GM19328 (cell line): ENCODE measurements around the gene ANKRD65.
"Not testable (repeated sequence)": the region's sequence is repeated elsewhere in the genome, so short reads cannot be mapped to it uniquely, and the experiment has no call there.

Experiments
- ATAC-seq: cut with Tn5 transposase; IDR thresholded peaks from one replicate; pipeline ENCODE4 v1.9.1; 2021; ENCODE audit warnings: mild to moderate bottlenecking, moderate library complexity; ENCODE audit not compliant: unreplicated experiment

The ANKRD65 gene

DNA sequence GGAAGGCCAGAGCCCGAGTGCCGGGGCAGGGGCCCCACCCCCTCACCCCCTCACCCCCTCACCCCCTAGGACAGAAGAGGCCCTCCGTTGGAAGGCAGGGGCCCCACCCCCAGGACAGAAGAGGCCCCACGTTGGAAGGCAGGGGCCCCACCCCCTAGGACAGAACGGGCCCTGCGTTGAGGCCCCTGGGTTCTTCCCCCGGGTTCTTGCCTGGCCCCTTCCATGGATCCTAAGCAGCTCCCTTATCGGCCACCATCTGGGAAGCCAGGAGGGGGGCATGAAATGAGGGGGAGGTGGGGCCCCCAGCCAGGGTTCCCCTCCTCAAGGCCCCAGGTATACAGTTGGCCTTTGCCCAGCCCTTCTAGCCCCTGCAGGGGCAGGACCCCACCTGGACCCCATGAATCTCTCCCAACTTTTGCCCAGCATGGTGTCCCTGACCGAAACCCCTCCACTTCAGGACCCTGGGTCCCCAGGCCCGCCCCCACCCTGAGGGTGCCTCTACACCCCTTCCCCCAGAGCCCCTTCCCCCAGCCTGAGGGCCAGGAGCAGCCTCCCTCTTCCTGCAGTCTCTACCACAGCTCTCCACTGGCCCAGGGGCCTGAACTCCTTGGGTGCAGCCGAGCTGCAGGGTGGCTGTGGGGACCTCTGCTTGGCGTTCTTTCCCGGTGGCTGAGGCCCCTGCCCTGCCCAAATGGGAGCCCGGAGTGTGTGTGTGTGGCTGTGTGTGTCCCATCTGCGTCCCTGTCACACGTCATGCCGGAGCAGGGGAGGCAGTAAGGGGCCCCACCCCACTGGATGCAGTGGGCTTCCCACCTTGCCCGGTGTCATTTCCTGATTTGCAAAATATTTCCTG is 10.1 kb upstream of the ANKRD65 start:
- no peak for ATAC-seq

DNA sequence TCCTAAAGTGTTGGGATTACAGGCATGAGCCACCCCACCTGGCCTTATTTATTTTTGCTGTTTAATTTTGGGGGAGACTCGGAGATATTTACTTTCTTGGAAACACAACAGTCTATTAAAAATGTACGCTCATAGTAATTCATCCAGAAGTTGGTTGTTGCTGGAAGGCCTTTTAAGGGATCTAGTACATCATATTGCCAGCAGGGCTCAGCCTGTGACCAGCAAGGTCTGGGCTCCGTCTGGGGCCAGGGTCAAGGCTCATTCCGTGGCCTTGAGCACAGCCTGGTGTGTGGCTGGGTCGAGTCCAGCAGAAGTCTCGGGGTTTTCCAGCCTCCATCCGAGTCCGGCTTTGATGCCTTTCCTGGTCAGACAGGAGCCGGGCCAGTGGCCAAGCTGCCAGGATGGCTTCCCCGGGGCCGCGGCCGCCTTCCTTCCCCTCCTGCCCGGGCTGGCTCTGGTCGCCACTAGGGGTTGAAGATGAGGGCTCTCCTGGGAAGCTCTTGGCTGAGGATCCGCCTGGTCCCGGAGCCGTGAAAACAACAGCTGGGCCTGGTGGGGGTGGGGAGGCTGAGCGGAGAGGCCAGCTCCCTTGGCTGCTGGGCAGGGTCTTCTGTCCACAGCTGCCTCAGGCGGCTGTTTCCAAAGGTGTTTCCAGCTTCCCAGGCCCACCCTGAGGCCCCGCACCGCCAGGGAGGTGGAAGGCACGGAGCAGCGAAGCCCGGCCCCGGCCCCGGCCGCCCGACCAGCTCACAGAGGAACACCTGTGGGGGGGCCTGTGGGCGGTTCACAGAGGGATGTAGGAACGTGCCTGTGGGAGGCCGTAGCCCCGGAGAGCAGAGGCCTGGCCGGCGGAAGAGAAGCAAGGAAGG is 9.3 kb upstream of the ANKRD65 start:
- no peak for ATAC-seq

DNA sequence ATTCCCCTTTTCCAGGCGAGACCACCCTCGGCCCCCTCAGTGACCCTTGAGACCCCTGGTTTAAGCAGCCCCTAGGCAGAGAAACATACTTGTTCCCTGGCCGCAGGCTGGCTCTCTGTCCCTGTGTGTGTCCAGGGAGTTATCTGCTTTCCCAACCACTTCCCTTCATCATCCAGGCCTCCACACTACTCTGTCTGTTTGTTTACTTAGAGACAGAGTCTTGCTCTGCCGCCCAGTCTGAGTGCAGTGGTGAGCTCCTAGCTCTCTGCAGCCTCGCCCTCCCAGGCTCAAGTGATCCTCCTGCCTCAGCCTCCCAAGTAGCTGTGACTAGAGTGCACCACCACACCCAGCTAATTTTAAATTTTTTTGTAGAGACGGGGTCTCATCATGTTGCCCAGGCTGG is 8.6 kb upstream of the ANKRD65 start:
- ATAC-seq: no peak

DNA sequence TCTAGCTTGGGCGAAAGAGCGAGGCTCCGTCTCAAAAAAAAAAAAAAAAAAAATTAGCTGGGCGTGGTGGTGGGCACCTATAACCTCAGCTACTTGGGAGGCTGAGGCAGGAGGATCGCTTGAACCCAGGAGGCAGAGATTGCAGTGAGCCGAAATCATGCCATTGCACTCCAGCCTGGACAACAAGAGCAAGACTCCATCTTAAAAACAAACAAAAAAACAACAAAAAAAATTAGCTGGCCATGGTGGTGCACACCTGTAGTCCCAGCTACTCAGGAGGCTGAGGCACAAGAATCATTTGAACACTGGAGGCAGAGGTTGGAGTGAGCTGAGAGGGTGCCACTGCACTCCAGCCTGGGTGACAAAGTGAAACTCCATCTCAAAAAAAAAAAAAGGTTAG is 7.9 kb upstream of the ANKRD65 start:
- not testable (repeated sequence) for ATAC-seq

DNA sequence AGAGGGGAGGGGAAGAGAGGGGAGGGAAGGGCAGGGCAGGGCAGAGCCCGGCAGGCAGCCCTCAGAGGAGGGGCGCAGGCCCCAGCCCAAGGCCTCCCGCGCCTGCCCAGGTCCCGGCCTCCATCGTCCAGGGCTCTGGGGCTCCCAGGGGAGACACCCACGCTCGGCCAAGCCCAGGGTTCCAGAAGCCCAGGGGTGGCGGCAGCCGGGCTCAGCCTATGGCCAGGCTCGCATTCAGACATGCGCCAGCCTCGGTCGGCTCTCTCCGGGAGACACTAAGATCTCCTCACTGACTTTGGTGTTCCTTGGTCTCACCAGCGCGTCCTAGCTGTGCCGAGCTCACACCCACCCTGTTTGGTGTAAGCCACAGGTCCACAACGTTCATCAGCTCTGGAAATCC is 7.1 kb upstream of the ANKRD65 start:
- ATAC-seq: no peak

DNA sequence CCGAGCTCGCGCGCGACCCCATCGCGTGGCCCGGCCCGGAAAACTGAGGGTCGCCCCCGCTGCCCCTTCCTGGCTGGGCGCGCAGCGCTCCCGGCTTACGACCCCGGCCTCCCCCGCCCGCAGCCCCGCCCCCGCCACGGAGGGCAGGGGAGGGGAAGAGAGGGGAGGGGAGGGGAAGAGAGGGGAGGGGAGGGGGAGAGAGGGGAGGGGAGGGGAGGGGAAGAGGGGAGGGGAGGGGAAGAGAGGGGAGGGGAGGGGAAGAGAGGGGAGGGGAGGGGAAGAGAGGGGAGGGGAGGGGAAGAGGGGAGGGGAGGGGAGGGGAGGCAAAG is 6.7 kb upstream of the ANKRD65 start:
- ATAC-seq: no peak

DNA sequence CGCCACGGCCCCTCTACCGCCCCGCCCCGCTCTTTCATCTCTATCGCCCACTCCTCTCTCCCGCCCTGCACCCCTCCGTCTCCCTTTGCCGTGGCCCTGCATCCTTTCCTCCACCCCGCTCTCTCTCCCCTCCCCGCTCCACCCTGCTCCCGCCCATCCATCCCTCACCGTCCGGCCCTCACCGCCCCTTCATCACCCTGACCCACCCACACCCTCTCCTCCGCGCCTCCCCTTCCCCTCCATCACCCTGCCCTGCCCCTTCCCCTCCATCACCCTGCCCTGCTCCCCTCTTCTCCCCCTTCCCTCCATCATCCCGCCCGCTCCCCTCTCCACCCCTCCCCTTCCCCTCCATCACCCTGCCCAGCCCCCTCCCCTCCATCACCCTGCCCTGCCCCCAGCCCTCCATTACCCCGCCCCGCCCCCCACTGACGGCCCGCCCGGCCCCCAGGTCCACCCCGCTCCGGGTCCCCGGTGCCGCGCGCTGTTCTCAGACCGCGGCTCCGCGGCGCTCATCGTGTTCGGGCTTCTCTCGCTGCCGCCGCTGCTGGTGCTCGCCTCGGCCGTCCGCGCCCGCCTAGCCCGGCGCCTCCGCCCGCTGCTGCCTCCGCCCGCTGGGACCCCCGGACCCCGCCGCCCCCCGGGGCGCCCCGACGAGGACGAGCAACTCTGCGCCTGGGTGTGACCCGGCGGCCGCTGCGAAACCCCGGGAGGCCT is 6.2 kb upstream of the ANKRD65 start:
- ATAC-seq: no peak

DNA sequence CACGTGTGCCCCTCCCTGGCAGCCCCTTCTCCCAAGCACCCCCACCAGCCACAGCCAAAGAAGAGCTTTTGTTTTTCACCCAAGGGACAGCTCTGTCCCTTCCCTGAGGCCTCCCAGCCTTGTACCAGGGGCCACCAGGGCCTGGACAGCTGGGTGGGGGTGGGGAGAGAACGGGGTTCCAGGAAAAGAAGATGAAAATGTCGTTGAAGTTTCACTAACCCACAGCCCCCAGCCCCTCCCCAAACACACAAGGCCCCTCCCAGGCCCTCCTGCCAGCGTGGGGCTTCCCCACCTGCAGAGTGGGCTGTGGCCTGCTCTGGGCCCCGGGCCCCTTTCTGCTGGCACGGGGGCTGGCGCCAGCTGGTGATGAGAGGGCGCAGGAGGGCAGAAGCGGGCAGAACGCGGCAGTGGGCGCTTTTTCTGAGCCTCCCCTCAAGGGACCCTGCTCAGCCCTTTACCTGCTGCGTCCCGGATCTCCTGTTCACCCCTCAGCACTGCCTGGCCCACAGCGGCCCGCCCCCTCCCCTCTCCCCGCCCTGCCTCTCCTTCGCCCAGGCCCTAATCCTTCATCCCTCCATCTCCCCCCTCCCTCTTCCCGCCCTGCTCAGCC is 5.5 kb upstream of the ANKRD65 start:
- ATAC-seq: no peak

DNA sequence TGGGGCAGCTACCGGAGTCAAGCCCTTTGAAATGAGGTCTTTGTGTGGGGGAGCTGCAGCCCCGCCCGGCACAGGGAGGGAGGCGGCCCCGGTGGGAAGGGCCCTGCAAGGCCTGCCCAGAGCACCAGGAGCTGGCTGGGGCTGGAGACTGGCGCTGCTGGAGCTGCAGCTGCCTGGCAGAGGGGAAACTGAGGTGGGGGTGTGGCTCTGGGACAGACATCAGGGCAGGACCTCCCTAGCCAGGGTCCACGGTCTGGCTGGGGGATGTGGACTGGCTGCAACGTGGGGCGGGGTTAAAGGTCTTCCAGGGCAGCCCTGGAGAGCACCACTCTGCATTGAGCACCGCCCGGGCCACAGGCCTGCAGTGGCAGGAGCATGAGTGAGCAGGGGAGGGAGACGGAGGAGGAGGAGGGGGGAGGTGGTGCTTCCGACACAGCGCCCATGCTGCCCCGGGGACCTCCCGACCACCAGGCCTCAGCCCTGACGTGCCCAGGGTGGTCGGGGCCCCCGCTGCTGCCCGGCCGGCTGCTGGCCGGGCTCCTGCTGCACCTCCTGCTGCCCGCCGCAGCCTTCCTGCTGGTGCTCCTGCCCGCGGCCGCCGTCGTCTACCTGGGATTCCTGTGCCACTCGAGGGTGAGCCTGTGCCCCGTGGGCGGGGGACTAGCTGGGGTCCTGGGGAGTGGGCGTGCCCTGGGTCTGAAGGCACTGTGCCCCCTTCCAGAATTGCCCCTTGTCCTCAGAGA is 4.8 kb upstream of the ANKRD65 start:
- no peak for ATAC-seq

DNA sequence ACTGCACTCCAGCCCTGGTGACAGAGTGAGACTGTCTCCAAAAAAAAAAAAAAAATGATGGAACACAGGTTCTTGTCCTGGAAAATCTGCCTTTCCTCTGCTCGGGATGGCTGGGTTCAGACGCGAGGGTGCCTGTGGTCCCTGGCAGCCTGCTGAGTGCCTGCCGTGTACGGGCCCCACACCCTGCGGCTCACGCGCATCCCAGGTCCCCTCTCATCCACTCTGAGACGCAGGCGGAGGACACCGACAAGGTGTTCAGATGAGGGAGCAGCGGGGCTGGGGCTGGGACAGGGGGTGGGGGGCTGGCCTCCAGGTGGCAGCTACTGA is 4.3 kb upstream of the ANKRD65 start:
- ATAC-seq: no peak

DNA sequence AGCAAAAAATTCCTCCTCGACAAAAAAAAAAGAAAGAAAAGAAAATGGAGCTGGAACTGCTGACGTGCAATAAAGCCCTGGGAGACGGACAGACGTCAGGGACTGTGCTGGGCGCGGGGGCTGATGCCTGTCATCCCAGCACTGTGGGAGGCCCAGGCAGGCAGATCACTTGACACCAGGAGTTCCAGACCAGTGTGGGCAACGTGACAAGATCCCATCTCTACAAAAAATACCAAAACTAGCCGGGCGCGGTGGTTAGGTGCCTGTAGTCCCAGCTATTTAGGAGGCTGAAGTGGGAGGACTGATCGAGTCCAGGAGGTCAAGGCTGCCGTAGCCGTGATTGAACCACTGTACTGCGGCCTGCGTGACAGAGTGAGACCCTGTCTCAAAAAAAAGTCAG is 3.6 kb upstream of the ANKRD65 start:
- ATAC-seq: no peak

DNA sequence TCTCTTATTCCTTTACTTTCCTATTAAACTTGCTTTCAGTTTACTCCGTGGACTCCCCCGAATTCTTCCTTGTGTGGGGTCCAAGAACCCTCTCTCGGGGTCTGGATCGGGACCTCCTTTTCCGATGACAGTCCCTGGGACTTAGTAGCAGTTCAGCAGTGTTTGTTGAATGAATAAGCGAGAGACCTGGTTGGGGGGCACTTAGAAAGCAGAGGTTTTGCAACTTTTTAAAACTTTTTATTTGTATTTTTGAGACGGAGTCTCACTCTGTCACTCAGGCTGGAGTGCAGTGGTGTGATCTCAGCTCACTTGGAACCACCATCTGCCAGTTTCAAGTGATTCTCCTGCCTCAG is 2.1 kb upstream of the ANKRD65 start:
- ATAC-seq: no peak

DNA sequence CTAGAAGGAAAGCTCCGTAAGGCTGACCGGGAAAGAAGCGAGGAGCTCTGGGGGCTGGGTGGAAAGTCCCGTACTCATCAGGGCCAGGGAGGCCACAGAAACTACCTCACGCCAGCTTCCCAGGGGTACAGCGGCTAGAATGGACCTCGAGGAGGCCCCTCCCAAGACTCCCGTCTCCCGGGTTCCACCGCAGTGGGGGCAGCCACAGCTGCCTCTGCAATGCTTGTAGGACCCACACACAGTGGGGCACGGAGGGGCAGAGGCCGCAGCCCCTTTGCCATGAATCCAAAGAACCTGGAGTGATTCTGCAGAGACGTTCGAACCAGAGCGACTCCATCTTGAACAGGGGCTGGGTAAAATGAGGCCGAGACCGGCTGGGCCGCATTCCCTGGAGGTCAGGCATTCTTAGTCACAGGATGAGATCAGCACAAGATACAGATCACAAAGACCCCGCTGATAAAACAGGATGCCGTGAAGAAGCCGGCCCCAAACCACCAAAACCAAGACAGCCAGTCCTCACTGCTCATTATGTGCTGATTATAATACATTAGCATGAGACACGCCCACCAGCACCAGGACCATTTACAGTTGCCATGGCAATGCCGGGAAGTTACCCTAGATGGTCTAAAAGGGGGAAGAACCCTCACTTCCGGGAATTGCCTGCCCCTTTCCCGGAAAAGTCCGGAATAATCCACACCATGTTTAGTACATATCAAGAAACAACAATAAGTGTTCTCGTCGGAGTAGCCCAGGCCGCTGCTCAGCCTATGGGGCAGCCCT is 1.6 kb upstream of the ANKRD65 start:
- no peak for ATAC-seq

DNA sequence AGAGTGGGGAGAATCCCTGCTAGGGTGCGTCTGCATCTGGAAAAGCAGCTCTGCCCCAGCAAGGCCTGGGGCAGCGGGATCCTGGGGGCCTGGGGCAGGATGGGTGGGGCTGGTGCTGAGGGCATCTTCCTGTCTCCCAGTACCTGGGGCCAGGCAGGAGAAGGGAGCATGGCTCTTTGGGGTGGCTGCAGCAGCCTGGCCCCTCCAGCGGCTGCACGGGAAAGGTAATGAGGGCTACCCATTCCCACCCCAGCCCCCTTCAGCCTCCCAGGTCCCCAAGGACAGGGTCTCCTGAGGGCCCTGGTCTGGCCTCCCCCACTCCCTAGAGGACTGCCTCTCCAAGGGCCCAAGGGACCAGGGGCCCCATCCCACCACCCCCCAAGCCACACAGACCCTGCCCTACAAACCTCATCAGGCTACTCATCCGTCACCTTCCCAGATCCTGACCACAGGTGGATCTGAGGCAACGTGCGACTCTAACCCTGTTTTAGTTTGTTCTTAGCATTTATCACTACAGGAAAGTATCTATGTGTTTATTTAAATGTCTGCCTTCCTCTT is 910 bp upstream of the ANKRD65 start:
- no peak for ATAC-seq

DNA sequence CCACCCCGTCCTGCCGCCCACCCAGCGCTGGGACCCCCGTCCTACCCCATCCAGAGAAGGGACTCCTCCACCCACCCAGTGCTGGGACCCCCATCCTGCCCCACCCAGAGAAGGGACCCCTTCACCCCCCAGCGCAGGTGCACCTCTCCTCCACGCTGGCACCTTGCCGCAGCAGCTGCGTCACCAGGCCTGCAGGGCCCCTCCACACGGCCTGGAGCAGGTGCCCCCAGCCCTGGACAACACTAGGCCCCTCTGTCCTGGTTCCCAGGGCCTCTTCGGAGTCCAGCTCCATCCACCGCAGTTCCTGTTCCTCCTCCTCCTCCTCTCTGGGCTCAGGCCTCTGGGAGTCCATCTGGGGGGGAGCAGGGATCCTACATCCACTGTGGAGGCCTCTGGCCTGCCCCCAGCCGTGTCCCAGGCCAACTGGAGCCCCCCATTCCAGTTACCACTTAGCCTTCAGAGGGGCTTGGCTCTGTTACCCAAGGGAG is 378 bp downstream of the ANKRD65 start:
- ATAC-seq: no peak

DNA sequence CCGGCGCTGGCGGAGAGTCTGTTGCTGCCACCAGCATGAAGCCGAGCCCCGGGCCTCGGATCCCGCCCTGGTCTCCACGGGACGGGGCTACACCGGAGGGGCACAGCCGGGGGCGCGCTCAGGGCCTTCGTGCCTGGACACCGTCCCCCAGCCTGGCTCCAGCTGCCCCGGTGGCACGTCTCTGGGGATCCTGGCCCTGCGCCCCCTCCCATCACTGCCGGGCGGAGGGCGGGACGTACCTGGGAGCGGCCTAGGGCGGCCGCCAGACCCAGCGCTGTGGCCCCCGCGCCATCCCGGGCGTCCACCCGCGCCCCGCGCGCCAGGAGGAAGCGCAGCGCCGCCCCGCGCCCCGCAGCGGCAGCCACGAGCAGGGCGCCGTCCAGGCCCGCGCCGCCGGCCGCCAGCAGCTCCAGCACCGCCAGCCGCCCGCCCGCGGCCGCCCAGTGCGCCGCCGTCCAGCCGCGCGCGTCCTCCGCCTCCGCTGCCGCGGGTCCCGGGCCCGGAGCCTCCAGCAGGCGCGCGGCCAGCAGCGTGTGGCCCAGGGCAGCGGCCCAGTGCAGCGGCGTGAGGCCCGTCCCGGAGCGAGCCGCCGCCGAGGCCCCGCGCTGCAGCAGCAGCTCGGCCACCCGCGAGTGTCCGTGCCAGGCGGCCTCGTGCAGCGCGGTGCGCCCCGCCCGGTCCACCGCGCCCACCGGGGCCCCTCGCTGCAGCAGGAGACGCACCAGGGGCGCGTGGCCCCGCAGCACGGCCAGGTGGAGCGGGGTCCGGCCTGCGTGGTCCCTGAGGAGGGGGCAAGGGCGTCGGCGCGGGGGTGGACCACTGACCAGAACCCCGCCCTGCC is 1.0 kb downstream of the ANKRD65 start:
- no peak for ATAC-seq

DNA sequence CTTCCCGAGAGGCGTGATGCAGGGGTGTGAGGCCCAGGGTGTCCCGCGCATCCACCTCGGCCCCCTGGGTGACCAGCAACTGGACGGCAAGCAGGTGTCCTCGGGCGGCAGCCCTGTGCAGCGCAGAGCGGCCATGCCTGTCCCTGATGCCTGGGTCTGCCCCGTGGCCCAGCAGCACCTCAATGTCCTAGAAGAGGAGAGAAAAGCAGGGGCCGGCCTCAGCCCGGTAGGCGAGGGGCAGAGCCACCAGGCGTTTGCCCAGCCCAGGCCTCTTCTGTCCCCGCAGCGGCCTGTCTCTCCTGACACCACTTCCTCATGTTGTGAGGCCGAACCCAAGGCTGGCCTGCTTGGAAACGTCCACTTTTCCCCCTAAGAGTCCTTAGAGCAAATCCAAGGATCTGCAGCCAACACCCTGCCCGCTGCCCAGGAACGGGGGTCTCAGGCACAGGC is 1.7 kb downstream of the ANKRD65 start:
- no peak for ATAC-seq
